Activated T-cell treated with anti-CD3 and anti-CD28 coated beads for 4 hours (primary cell): ENCODE results near the gene CLIP4.

Experiments
- DNase-seq: peaks from one replicate; pipeline ENCODE4 v3.0.0-alpha.2; 2020

CLIP4 gene

GRCh38 chr2:29223851-29224692, 108.9 kb downstream of the CLIP4 start:
- no peak for DNase-seq

GRCh38 chr2:29224693-29225551, 109.7 kb downstream of the CLIP4 start:
- no peak for DNase-seq

- DNase-seq: no peak
Measured at GRCh38 chr2:29225814-29226213, 110.6 kb downstream of the CLIP4 start.

GRCh38 chr2:29226375-29226774, 111.2 kb downstream of the CLIP4 start:
- DNase-seq: no peak

- no peak for DNase-seq
Measured at GRCh38 chr2:29226808-29227207, 111.6 kb downstream of the CLIP4 start.

GRCh38 chr2:29227935-29228675, 112.9 kb downstream of the CLIP4 start:
- no peak for DNase-seq

GRCh38 chr2:29228947-29229346, 113.7 kb downstream of the CLIP4 start:
- no peak for DNase-seq

- DNase-seq: no peak
Measured at GRCh38 chr2:29229640-29230039, 114.4 kb downstream of the CLIP4 start.

GRCh38 chr2:29232041-29232440, 116.8 kb downstream of the CLIP4 start:
- no peak for DNase-seq

- no peak for DNase-seq
Measured at GRCh38 chr2:29233428-29233827, 118.2 kb downstream of the CLIP4 start.

GRCh38 chr2:29235411-29235810, 120.2 kb downstream of the CLIP4 start:
- no peak for DNase-seq

GRCh38 chr2:29236074-29236473, 120.9 kb downstream of the CLIP4 start:
- DNase-seq: no peak

GRCh38 chr2:29238497-29238896, 123.3 kb downstream of the CLIP4 start:
- DNase-seq: no peak
